Measurements from ENCODE around the gene PRSS48.
"Not testable (repeated sequence)": the region's sequence is repeated elsewhere in the genome, so short reads cannot be mapped to it uniquely, and the experiment has no call there.

Gene PRSS48

DNA sequence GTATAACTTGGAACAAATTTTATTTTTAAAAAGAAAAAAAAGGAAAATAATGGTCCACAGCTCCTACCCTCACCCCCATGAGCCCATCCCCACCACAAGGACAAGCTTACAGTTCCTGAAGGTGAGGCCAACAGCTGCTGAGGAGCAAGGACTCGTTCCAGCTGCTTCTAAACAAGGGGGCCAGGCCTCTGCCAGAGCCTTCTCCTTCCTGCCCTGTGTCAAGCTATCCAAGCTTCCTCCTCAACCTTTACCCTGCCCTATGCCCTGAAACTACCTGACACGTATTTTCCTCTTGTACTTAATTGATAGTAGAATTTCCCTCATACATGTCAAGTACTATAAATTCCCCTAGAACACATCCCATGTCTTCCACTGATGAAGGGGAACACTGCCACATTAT lies 39.7 kb downstream of the PRSS48 start:
- DNase-seq (ENCODE audit: low read depth in 2 of 2), result no peak

DNA sequence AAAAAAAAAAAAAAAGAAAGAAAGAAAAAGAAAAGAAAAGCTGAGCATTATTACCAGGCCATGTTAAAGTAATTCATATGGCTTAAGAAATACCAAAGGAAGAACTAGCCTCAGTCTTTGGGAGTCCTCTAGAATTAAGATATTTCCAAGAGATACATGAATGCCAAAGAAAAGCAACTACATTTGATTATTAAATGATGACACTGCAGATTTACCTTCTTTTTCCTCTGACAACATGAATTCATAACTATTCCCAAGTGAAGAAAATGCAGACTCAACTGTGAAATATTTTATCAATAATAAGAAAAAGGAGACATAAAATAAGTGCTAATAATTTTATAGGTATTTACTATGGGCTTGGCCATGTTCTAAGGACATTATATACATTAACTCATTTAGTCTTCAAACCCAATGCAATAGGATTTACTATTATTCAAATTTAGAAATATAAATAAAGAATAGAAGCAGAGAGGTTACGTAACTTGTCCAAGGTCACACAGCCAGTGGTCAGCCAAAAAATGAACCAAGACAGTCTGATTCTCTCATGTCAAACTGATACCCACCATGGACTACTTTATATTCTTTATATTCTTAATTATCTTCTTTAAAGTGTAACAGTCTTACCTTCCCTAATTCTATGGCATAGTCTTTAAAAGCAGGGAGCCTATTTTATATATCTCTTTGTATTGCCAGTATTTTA lies 41.5 kb downstream of the PRSS48 start:
- DNase-seq (ENCODE audit: low read depth in 2 of 2), result no peak

DNA sequence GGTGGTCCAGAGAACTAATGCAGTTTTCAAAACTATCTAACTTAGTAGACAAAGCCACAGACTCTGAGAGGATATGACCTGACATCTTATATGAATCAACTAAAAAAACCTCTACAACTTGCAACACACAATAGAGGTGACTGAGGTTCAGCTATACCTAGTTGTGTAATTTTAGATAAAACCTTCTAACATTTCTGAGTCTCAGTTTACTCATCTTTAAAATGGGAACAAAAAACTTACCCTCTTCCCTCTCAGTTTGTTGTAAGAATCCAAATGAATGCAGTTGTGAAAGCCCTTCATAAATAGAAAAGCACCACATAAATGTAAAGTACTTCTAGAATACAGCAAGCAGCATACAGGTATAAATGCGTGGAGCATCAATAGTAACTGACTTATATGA lies 42.5 kb downstream of the PRSS48 start:
- DNase-seq (ENCODE audit: low read depth in 2 of 2), result no peak

DNA sequence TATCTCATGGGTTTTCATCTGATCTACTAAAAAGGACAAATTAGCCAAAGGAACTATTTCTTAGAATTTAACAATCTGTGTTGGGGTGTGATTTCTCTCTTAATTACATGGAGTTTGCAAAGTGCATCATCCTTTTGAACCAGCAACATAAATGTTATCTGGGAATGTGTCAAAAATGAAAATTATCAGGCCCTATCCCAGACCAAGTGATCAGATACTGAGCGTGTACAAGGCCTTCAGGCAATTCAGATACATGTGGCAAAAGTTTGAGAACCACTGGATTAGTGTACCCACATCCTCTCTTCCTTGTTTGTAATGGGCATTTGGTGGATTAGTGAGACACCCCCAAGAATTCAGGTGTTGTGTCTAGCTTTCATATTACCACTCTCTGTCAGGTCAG lies 44.6 kb downstream of the PRSS48 start:
- no peak for DNase-seq (ENCODE audit: low read depth in 2 of 2)

DNA sequence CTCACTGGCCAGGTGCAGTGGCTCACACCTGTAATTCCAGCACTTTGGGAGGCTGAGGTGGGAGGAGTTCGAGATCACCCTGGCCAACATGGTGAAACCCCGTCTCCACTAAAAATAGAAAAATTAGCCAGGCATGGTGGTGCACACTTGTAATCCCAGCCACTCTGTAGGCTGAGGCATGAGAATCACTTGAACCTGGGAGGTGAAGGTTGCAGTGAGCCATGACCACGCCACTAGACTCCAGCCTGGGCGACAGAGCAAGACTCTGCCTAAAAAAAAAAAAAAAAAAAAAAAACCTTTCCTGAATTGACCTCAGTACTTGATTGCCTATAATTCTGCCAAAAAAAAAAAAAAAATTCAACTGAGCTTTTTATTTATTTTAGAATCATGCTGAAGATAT lies 45.2 kb downstream of the PRSS48 start:
- not testable (repeated sequence) for DNase-seq (ENCODE audit: low read depth in 2 of 2)

DNA sequence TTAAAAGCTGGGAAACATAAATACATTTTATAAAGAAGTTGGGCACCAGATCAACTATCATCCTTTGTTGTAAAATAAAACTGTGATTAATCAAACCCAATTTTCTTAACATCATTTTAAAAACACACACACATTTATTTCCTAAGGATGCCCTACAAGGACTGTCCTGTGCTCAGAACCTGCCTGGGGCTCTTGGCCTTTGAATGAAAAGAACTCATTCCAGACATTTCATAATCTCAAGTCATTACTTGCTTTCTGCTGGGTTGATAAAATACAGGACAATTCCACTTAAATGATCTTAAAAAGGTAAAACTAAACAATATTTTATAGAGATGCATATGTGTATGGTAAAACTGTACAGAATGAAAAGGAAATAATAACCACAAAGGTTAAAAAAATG lies 45.6 kb downstream of the PRSS48 start:
- no peak for DNase-seq (ENCODE audit: low read depth in 2 of 2)

DNA sequence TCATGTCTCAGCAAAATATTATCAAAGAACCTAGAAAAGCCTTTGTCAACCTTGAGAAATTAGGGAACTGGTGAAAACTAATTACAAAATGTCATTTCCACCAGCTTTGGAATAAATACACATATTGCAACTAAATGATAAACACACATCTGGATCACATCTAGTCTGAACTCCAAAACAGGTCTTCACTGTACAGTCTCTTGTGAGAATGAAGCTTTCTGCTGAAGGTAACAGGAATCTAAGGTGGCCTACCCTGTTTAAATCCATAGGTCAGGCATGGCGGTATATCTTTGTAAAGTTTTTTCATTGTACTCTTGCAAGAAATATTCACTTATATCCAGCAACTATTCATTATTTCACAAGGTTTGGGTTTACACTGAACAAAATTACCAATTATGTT lies 46.7 kb downstream of the PRSS48 start:
- no peak for DNase-seq (ENCODE audit: low read depth in 2 of 2)

DNA sequence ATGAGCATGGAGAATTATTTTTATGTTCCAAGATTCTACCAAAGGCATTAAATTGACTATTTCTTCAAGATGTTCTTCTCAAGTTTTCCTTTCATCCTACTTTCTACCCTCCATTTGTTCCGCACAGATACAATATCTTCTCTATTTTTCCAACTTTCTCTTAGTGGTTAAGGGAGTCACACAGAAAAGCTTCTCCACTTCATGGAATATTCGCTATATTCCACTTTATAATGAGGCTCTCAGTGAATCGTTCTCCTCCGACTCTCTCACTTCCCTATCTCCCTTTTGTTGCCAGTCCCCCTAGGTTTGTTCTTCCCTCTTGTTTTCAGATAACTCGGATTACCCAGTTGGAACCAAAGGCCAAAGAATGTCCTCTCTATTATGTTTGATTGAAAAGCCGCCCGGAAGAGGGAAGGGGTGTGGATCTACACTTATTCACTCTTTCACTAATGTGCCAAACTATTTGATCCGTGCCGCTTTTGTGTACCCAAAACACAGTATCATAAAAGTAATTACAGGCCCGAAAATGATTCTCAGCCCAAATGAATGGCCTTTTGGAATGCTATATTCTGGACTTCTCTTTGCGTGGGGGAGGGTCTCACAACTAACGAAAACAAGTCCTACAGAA lies 47.3 kb downstream of the PRSS48 start:
- no peak for DNase-seq (ENCODE audit: low read depth in 2 of 2)

DNA sequence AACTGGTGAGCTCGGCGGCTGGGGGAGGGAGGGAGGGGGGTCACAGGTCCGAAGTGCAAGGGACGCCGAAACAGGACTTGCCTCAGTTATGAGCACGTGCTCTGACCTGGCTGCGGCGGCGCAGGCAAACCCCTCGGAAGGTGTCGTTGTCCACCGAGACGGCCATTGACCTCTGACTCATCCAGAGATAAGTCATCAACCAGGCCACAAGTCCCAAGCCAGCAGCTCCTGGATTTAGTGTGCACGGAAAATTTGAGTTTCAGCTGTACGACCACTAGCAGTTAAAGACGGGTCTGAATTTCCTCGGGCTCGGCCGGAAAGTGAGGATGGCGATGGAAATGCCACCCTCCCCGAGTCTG lies 47.8 kb downstream of the PRSS48 start:
- peak in 1 of 2 donors; percentile 3 for DNase-seq (ENCODE audit: low read depth in 2 of 2)

DNA sequence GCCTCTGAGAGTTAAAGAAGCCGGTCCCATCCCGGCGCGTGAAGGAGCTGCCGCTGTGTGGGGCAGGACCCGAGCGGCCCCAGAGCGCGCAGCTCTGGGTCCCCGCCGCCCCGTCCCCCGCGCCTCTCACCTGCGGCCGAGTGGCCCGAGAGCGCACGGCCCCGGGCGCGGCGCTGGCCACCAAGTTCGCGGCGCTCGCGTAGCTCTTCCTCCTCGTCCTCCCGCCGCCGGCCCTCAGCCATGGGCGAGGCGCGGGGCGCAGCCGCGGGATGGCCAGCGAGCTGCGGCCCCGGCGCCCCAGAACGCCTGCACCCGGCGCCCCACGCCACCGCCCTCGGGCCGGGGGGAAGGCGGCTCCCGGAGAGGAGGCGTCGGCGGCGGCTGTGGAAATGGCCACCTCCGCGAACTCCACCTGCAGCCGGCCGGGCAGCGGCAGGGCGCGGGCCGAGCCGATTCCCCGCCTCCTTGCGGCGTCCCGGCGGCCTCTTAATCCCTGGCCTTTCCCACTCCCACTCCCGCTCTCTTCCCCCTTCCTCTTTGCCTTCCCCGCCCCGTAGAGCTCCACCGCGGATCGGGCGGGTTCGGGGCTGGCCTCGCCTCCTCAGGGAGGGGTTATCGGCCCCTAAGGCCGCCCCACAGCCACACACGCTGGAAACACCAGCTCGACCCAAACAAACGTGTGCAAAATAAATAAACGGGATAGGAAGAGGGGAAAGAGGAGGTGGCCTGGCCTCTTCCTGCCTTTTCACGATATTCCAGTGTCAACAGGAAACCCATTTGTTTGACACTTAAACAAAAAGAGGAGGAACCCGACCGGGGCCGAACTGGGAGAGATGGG lies 48.4 kb downstream of the PRSS48 start, which contains the start of gene SH3D19:
TSS of gene SH3D19 (minus strand) at position 495 of the 838 bp plus-strand sequence. CDS start at position 242, 253 bp downstream.
- DNase-seq (ENCODE audit: low read depth in 2 of 2), result no peak

DNA sequence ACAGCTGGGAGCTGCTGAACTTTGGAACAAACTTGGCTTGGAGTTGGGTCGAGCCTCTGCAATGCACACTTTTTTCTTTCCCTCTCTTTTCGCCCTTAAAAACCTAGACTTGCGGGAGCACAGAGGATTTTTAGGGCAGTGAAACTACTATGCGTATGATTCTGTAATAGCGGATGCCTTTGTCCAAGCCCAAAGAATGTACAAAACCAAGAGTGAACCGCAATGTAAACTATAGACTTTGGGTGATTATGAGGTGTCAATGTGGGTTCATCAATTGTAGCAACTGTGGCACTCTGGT lies 48.9 kb downstream of the PRSS48 start:
- no peak for DNase-seq (ENCODE audit: low read depth in 2 of 2)

DNA sequence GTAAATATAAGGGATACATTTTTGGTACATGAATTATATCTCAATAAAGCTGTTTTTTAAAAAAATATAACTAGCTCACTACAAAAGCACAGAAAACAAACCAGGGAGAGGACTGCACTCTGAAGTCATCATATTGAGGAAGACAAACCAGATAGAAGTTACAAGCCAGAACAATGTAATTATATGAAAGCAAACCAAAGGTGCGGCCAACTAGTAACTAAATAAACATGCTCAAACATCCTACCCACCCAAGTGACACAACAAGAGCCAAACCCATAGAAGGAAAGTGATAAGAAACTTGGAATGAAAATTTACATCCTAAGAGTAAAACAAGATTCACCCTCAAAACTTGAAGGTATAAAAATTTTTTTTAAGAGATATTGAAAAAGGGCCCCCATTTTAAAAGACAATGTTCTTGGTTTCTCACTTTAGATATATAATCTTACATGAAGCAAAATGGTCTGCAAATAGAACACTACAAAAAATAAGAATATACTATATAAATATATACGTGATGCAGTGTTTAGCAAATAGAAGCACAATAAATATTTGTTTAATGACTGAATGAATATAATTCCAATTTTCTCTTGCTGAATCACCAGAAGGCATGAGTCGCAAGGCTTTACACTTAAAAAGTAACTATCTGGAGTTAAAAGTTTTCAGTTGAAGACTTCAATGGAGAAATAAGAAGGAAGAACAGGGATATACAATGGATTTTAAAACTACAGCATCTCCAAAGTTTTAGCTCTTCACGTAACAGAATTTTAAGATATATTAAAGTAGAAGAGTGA lies 52.5 kb downstream of the PRSS48 start:
- DNase-seq (ENCODE audit: low read depth in 2 of 2), result no peak

DNA sequence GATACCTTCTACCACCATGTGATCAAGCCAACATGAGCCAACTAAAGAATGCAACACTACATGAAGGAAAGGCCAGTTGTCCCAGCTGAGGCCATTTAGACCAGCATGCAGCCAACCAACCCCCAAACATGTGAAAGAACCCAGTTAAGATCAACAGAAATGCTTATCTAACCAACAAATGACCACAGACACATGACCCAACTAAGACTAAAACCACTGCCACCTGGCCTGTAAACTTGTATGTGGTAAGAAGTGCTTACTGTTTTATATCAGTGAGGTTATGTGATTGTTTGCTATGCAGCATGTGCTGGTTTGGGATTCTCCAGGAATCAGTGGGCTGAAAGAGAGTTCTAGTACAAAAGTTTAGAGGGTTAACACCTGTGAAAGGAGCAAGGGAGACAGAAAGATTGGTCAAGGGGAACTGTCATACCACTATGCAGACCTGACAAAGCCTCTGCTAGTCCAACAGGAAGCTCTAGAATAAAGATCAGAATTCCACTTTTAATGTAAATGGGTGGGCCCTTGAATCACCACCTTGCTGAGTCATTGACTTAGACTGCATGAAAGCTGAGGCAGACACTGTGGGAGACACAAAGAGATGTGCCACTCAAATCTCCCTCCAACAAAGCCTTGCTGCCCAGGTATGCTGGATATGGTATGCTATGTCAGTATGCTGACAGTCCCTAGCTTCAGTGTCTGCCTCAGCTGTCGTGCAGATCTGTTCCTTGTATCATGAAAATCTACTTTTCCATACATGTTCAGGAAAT lies 54.5 kb downstream of the PRSS48 start:
- DNase-seq (ENCODE audit: low read depth in 2 of 2), result no peak

DNA sequence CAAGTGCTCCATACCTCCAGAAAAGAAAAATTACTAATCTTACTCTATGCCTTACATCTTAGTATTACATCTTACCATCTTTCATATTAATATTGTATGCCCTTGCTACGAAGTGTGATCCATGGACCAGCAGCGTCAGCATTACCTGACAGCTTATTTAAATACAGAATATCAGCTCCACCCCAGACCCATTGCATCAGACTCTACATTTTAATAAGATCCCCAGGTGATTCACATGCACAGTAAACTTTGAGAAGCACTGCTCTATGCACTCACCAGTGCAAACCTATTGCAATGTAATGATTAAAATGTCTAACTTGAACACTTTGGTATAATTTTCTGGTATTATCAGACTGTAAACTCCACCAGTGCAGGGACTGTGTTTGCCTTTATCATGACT lies 62.5 kb downstream of the PRSS48 start:
- no peak for DNase-seq (ENCODE audit: low read depth in 2 of 2)

DNA sequence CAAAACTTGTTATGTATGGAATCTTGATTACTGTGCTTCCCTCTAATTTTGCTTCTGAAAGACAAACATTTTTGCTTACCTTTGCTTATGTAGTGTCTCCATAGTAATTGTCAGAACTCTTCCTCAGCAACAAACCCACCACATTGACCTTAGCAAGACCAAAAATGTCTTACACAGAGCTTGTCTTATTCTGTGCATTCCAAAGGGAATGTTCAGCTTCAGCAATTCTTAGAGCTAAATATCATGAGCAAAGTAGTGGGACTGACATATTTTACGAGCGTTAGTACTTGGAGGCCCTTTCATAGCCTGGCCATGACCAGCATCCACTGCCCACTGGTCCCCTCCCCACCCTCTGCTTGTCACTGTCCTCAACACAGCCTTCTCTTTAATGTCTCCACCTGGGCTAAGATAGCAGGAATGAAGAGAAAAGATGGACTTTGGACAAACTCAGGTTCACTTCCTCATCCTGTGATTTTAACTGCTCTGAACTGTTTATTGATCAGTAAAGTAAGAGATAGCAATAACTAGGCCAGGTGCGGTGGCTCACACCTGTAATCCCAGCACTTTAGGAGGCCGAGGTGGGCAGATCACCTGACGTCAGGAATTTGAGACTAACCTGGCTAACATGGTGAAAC lies 63.9 kb downstream of the PRSS48 start:
- DNase-seq (ENCODE audit: low read depth in 2 of 2), result no peak
